HG03095 (cell line): ENCODE measurements around the gene AKTIP.
"Not testable (repeated sequence)": the region's sequence is repeated elsewhere in the genome, so short reads cannot be mapped to it uniquely, and the experiment has no call there.

Experiments
- ATAC-seq: cut with Tn5 transposase; IDR thresholded peaks from one replicate; pipeline ENCODE4 v1.9.1; 2021; ENCODE audit warnings: moderate library complexity; ENCODE audit not compliant: unreplicated experiment

The AKTIP gene

DNA sequence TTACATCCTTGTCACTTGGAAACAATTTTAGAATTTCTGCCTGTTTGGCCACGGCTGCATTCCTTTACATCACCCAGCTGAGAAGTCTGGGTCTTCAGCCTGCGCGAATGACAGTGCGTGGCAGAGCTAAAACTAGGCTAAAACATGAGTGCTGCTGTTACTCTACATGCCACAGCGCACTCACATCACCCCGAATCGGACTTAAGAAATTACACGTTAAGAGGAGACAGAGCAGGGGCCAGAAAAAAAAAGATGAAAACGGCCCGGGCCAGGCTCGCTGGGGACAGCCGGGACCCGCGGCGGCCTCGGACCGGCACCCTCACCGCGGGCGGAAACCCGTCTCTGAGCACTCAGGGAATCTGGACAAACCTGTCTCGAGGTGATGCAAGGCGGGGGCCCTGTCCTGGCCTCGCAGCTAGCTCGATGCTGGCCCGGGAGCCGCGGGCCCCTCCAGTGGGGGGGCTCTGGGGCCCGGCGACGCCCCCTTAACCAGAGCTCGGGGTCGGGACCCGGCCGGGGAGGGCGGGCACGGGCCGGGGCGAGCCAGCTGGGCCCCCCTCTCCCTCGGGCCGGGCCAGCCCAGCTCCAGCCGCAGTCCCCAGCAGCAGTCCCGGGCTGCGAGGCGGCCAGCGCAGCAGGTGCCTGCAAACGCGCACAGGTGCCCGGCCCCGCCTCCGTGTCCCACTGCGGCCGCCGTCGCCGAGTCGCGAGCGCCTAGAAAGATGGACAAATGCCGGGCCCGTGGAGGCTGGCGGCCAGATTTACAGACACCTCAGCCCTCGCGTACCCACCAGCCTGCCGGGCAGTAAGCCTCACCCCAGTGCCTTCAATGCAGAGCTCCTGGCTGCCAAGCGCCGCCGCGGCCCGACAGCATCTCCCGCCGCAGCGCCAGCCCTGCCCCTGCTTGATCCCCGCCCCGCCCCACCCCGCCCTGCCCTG lies at the start of gene AKTIP:
Gene AKTIP (minus strand): TSS at position 879 of the 939 bp plus-strand sequence. CDS start 2,950 bp downstream, outside the sequence.
- ATAC-seq = peak; percentile 28

- ATAC-seq = peak; percentile 85
These were observed 47.1 kb upstream of the AKTIP start for GRCh38 chr16:53549970-53550690.

- ATAC-seq = no peak
These were observed 44.0 kb upstream of the AKTIP start for GRCh38 chr16:53546988-53547391.

DNA sequence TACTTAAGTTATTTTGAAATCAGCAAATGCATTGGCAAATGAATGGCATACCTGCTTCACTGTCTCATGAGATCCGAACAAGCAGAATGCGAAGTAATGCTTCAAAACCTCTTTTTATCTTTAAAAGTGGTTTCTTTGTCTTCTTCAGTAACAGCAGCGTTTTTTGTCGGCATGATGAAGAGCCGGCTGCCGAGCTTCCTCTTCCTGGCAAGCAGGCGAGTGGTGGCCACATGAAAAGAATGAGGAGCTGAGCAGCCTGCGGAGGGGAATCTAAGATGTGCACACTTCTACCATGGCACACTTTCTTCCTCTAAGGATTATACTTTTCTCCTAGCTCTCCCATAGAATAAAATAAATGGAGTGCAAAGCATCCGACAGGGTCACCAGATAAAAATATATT lies 42.4 kb upstream of the AKTIP start:
- ATAC-seq = no peak

- no peak for ATAC-seq
These were observed 39.3 kb upstream of the AKTIP start for GRCh38 chr16:53542283-53542682.

DNA sequence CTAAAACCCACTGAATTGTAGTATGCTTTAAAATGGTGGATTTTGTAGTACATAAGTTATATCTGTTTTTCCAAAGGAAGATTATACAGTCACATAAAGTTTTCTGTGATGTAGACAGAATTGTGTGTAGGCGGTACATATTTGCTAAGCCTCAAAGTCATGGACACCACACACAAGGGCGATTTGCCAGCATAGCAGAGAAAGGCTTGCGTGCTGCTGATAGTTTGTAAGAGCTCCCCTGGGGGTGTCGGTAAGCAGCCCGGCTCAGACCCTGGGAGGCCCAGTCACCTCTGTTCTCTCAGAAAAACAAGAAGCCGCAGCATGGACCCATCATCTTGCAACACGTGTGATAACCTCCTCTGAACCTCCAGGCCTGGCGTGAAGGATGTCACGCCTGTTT lies 38.3 kb upstream of the AKTIP start:
- ATAC-seq = no peak

DNA sequence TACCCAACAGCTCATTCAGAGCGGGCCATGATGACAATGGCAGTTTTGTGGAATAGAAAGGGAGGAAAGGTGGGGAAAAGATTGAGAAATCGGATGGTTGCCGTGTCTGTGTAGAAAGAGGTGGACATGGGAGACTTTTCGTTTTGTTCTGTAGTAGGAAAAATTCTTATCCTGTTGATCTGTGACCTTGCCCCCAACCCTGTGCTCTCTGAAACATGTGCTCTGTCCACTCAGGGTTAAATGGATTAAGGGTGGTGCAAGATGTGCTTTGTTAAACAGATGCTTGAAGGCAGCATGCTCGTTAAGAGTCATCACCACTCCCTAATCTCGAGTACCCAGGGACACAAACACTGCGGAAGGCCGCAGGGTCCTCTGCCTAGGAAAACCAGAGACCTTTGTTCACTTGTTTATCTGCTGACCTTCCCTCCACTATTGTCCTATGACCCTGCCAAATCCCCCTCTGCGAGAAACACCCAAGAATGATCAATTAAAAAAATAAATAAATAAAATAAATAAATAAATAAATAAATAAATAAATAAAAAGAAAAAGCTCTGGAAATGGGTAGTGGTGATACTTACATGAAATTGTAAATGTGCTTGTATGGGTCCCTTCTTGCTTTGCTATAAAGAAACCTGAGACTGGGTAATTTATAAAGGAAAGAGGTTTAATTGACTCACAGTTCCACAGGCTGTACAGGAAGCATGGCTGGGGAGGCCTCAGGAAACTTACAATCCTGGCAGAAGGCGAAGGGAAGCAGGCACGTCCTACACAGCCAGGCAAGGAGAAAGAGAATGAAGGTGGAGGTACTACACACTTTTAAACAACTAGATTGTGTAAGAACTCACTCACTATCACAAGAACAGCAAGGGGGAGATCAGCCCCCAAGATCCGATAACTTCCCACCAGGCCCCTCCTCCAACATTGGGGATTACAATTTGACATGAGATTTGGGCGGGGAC lies 37.0 kb upstream of the AKTIP start:
- not testable (repeated sequence) for ATAC-seq

GRCh38 chr16:53539346-53539745 lies 36.3 kb upstream of the AKTIP start:
- not testable (repeated sequence) for ATAC-seq

GRCh38 chr16:53537626-53538025 lies 34.6 kb upstream of the AKTIP start:
- no peak for ATAC-seq

DNA sequence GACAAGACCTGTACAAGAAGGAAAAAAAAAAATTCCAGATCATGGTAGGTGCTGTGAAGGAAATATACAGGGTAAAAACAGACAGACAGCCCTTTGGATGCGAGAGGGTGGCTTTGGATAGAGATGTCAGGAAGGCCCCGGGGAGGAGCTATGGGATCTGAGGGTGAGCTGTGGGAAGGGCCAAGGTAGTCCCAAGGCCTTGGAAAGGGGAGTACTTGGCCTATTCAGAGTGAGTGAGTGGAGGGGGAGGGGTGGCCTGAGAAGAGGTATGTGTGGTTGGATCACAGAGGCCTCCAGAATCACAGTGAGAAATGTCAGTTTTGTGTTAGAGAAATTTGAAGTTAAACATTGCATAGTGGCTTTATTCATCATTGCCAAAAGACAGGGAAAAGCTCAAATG lies 31.2 kb upstream of the AKTIP start:
- ATAC-seq = no peak

GRCh38 chr16:53530741-53531140 lies 27.7 kb upstream of the AKTIP start:
- ATAC-seq = no peak

DNA sequence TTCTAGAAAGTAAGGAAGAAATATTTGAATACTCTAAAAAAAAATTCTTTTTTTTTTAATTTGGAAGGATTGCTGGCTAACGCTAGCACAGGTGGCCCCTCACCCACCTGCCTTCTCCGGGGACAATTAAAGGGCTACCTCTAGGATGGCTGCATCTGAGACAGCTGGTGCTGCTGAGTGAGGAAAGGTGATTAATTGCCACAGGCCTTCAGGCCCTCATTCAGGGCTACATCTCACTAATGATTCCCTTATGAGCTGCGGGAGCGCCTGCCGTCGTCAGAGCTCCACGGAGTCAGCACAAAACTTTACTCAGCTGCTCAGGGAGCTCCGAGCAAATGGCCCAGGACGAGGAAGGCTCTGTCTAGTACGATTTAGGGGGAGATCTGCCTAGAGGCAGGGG lies 27.0 kb upstream of the AKTIP start:
- no peak for ATAC-seq

- no peak for ATAC-seq
These were observed 26.5 kb upstream of the AKTIP start for GRCh38 chr16:53529513-53529912.

DNA sequence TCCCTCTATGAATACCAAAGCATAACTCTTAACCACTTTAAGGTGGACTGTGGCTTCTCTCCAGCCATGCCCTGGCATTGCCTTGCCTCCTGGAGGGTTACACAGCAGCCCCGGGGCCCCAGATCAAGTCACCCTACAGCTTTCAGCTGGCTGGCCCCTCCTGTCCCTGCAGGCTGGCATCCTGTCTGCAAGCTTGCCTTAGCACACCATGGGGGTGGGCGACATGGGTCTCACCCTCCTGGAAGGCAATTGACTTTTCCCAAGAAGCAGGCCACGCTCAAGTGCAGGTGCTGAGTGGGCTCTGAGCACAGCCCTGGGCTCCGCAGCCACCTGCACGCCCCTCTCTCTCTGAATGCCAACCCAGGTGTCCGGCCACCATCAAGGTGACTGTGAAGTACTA lies 25.8 kb upstream of the AKTIP start:
- no peak for ATAC-seq

- no peak for ATAC-seq
These were observed 21.1 kb upstream of the AKTIP start for GRCh38 chr16:53523971-53524548.

DNA sequence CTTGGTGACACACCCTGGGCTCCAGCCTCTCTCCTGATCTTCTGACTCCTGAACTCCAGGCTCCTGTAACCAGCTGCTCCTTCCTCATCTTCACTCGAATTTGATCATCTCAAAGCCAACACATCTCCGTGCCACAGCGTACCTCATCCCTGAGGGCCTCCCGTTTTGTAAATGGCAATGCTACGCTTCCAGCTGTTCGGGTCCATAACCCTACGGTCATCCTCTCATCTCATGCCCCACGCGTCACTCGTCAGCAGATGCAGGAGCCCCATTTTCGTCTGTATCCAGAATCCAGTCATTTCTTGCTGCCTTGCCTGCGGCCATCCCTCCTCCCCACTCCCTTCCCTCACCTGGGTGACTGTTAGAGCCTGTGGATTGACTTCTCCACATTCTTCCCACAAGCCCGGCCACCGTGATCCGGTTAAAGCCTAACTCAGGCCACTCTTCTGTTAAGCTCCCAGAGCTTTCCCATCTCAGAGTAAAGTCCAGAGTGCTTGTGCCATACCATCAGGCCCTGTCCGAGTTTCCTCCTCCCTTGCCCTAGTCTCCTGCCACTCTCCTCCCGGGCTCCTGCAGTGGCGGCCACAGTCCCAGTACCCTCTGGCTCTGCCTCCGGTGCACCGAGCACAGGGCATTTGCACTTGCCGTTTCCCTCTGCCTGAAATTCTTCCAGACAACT lies 20.3 kb upstream of the AKTIP start:
- no peak for ATAC-seq

DNA sequence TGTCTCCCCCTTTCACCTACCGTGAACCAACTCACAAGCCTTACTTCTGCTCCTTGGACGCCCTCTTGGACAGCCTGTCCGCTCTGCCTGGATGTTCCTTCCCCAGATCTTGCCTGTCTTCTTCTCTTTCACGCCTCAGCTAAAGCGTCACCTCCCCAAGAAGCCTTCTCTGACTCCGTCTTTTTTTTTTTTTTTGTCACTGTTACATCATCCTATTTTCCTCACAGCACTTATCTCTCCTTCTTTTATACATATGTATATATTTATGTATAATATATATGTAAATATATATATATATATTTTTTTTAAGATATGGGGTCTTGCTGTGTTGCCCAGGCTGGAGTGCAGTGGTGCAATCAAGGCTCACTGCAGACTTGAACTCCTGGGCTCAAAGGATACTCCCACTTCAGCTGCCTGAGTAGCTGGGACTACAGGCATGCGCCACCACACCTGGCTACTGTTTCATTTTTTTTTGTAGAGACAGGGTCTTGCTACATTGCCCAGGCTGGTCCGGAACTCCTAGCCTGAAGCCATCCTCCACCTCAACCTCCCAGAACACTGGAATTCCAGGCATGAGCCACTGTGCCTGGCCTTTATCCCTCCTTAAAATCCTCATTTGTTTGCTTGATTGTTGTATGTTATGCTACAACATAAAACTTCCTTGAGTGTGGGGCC lies 16.5 kb upstream of the AKTIP start:
- ATAC-seq = no peak

GRCh38 chr16:53518550-53519416 lies 15.8 kb upstream of the AKTIP start:
- ATAC-seq = peak; percentile 97
